HG03342 (cell line): ENCODE data around the gene XG.

ENCODE experiments used
- ATAC-seq: cut with Tn5 transposase; IDR thresholded peaks from one replicate; pipeline ENCODE4 v1.9.1; 2021; ENCODE audit warnings: mild to moderate bottlenecking, moderate library complexity; ENCODE audit not compliant: unreplicated experiment

XG gene

GRCh38 chrX:2862404-2862803 is 110.6 kb downstream of the XG start:
- ATAC-seq: no peak

GRCh38 chrX:2863646-2864045 is 111.8 kb downstream of the XG start:
- no peak for ATAC-seq
